Common myeloid progenitor, CD34-positive (primary cell): ENCODE data around the gene RBFOX1.

Experiments
- CTCF ChIA-PET: fragments of 350-600 bp; sonication (Branson Sonifier 250); formaldehyde crosslinking; loops from one replicate; lab custom pipeline; 2021; ENCODE audit warnings: antibody characterized with exemption; lab: Charles Lee
- POLR2A ChIA-PET: fragments of 350-600 bp; sonication (Branson Sonifier 250); formaldehyde crosslinking; loops from one replicate; lab custom pipeline; 2021; ENCODE audit warnings: antibody characterized with exemption; lab: Charles Lee
- DNase-seq, 3 donors: peaks; one replicate each; pipeline versions ENCODE4 v3.0.0 to v3.0.0-alpha.2; 2013
- H3K27ac ChIP-seq, 2 experiments: 1 replicate in 1 of 2; 2 replicates in 1 of 2; pipeline ENCODE4 v1.7.0; 2013; ENCODE audit warnings: inconsistent platforms in 2 of 2, low read length in 2 of 2, mild to moderate bottlenecking in 2 of 2, low read depth in 1 of 2, moderate library complexity in 1 of 2; ENCODE audit not compliant: severe bottlenecking in 2 of 2, insufficient read depth in 1 of 2, poor library complexity in 1 of 2
- H3K27me3 ChIP-seq, 5 experiments: replicated peaks in 2 of 5; 1 replicate in 3 of 5; 2 replicates in 2 of 5; pipeline versions ENCODE4 v1.6.1 to v1.7.0; 2013; ENCODE audit warnings: low read length in 4 of 5, mild to moderate bottlenecking in 2 of 5, moderate library complexity in 2 of 5, inconsistent platforms in 1 of 5; ENCODE audit not compliant: insufficient read depth in 5 of 5, control insufficient read depth in 4 of 5
- H3K36me3 ChIP-seq, 4 experiments: 1 replicate in 2 of 4; 2 replicates in 2 of 4; pipeline versions ENCODE4 v1.6.1 to v1.7.0; 2013; ENCODE audit warnings: low read length in 3 of 4, control low read depth in 1 of 4, mild to moderate bottlenecking in 1 of 4; ENCODE audit not compliant: control insufficient read depth in 4 of 4, insufficient read depth in 4 of 4
- H3K4me1 ChIP-seq, 4 experiments: 1 replicate in 3 of 4; 2 replicates in 1 of 4; pipeline versions ENCODE4 v1.6.1 to v1.7.1; 2013; ENCODE audit warnings: low read length in 3 of 4, mild to moderate bottlenecking in 3 of 4, control low read depth in 1 of 4, inconsistent platforms in 1 of 4, moderate library complexity in 1 of 4; ENCODE audit not compliant: control insufficient read depth in 4 of 4, insufficient read depth in 4 of 4; ENCODE audit errors: control extremely low read depth in 1 of 4
- H3K4me3 ChIP-seq, 7 experiments: 1 replicate in 4 of 7; 2 replicates in 3 of 7; pipeline versions ENCODE4 v1.5.1 to v1.7.0; 2013; ENCODE audit warnings: mild to moderate bottlenecking in 7 of 7, low read length in 6 of 7, moderate library complexity in 6 of 7, inconsistent platforms in 2 of 7, low read depth in 2 of 7, control low read depth in 1 of 7; ENCODE audit not compliant: insufficient read depth in 4 of 7, control insufficient read depth in 1 of 7; ENCODE audit errors: extremely low read depth in 1 of 7
- H3K9me3 ChIP-seq, 5 experiments: 1 replicate in 4 of 5; 2 replicates in 1 of 5; pipeline versions ENCODE4 v1.6.1 to v1.7.1; 2013; ENCODE audit warnings: low read length in 4 of 5, mild to moderate bottlenecking in 2 of 5, inconsistent platforms in 1 of 5, low read depth in 1 of 5, moderate library complexity in 1 of 5; ENCODE audit not compliant: control insufficient read depth in 4 of 5, insufficient read depth in 2 of 5; ENCODE audit errors: control extremely low read depth in 1 of 5
- WGBS: methylation state at CpG from one replicate; pipeline ENCODE4 v1.1.5; 2013; ENCODE audit not compliant: insufficient coverage; 5-methylcytosine and 5-hydroxymethylcytosine counted together

RBFOX1 gene

GRCh38 chr16:7714775-7715174, 382.1 kb downstream of the RBFOX1 start:
- H3K9me3 ChIP-seq, result no peaks in the 10 kb centered on the region
- no peak overlapping the region for H3K4me3 ChIP-seq
- 83% methylated on average over 1 of the region's 2 CpGs for WGBS
- CTCF ChIA-PET, result no interaction called here
- H3K27me3 ChIP-seq, result no peaks in the 10 kb centered on the region
- no peak overlapping the region for H3K27ac ChIP-seq
- POLR2A ChIA-PET, result no interaction called here
- H3K4me1 ChIP-seq, result no peaks in the 10 kb centered on the region
- DNase-seq, result no peak
- no peaks in the 10 kb centered on the region for H3K36me3 ChIP-seq

GRCh38 chr16:7716660-7717550, 384.3 kb downstream of the RBFOX1 start:
- ChIA-PET POLR2A (no interaction called here), CTCF (no interaction called here)
- no peak overlapping the region for H3K4me3 ChIP-seq
- H3K27ac ChIP-seq, result no peak overlapping the region
- 68% methylated on average over 14 of the region's 18 CpGs for WGBS
- H3K9me3 ChIP-seq, result no peaks in the 10 kb centered on the region
- no peaks in the 10 kb centered on the region for H3K36me3 ChIP-seq
- DNase-seq, result no peak
- H3K4me1 ChIP-seq, result no peaks in the 10 kb centered on the region
- no peaks in the 10 kb centered on the region for H3K27me3 ChIP-seq

GRCh38 chr16:7722761-7723160, 390.1 kb downstream of the RBFOX1 start:
- ChIA-PET CTCF (no interaction called here), POLR2A (no interaction called here)
- no peak for DNase-seq
- Histone ChIP-seq H3K27ac (no peak overlapping the region), H3K9me3 (no peaks in the 10 kb centered on the region), H3K36me3 (no peaks in the 10 kb centered on the region), H3K4me3 (no peak overlapping the region), H3K27me3 (no peaks in the 10 kb centered on the region), H3K4me1 (no peaks in the 10 kb centered on the region)
- WGBS, result 78% methylated on average over 3 of the region's 4 CpGs

- H3K36me3 ChIP-seq, result no peaks in the 10 kb centered on the region
- H3K27me3 ChIP-seq, result no peaks in the 10 kb centered on the region
- no peaks in the 10 kb centered on the region for H3K4me1 ChIP-seq
- ChIA-PET CTCF (no interaction called here), POLR2A (no interaction called here)
- H3K4me3 ChIP-seq, result no peak overlapping the region
- no peak overlapping the region for H3K27ac ChIP-seq
- no peak for DNase-seq
- H3K9me3 ChIP-seq, result no peaks in the 10 kb centered on the region
- WGBS, result 95% methylated on average over 3 of the region's 5 CpGs
These were observed 398.5 kb downstream of the RBFOX1 start for GRCh38 chr16:7731141-7731540.

- Histone ChIP-seq H3K4me3 (no peak overlapping the region), H3K4me1 (no peaks in the 10 kb centered on the region), H3K36me3 (no peaks in the 10 kb centered on the region), H3K27me3 (no peaks in the 10 kb centered on the region), H3K9me3 (peaks cover 0 to 2% (median 0%) of the 10 kb centered on the region in 5 experiments), H3K27ac (no peak overlapping the region)
- no CpG with 5 or more reads among the region's 1 CpG for WGBS
- CTCF ChIA-PET, result no interaction called here
- no peak for DNase-seq
- POLR2A ChIA-PET, result no interaction called here
These were observed 403.6 kb downstream of the RBFOX1 start for GRCh38 chr16:7736138-7736665.

- no peaks in the 10 kb centered on the region for H3K4me1 ChIP-seq
- 80% methylated on average over 1 of the region's 3 CpGs for WGBS
- POLR2A ChIA-PET, result no interaction called here
- DNase-seq, result no peak
- CTCF ChIA-PET, result no interaction called here
- H3K36me3 ChIP-seq, result no peaks in the 10 kb centered on the region
- H3K4me3 ChIP-seq, result no peak overlapping the region
- no peak overlapping the region for H3K27ac ChIP-seq
- no peaks in the 10 kb centered on the region for H3K27me3 ChIP-seq
- peaks cover 0 to 2% (median 0%) of the 10 kb centered on the region in 5 experiments for H3K9me3 ChIP-seq
These were observed 410.0 kb downstream of the RBFOX1 start for GRCh38 chr16:7742626-7743025.

- POLR2A ChIA-PET, result no interaction called here
- CTCF ChIA-PET, result no interaction called here
- 91% methylated on average over 6 of the region's 7 CpGs for WGBS
These were observed 412.1 kb downstream of the RBFOX1 start for GRCh38 chr16:7744546-7745264.

More at GRCh38 chr16:7744546-7745264, 412.1 kb downstream of the RBFOX1 start:
- Histone ChIP-seq H3K36me3 (no peaks in the 10 kb centered on the region), H3K9me3 (peaks cover 0 to 2% (median 0%) of the 10 kb centered on the region in 5 experiments), H3K27me3 (no peaks in the 10 kb centered on the region), H3K4me1 (no peaks in the 10 kb centered on the region), H3K4me3 (no peak overlapping the region), H3K27ac (no peak overlapping the region)
- DNase-seq, result no peak
